KMS-11 (cell line): ENCODE results near the gene ZNF486.
"Not testable (repeated sequence)": the region's sequence is repeated elsewhere in the genome, so short reads cannot be mapped to it uniquely, and the experiment has no call there.

Experiments
- H2AFZ ChIP-seq: fragments of 200-600 bp; sonication (generic); 2 replicates; pipeline ENCODE4 v1.6.1; 2016; ENCODE audit warnings: antibody characterized with exemption, mixed run types, low read depth
- H3K27ac ChIP-seq: fragments of 200-600 bp; sonication (generic); 2 replicates; pipeline ENCODE4 v1.6.1; 2016; ENCODE audit warnings: mild to moderate bottlenecking, mixed run types
- H3K27me3 ChIP-seq: fragments of 200-600 bp; sonication (generic); 2 replicates; pipeline ENCODE4 v1.6.1; 2017; ENCODE audit warnings: mild to moderate bottlenecking, low read depth, mixed run types, moderate library complexity; ENCODE audit not compliant: insufficient read depth
- H3K36me3 ChIP-seq: fragments of 200-600 bp; sonication (generic); 2 replicates; pipeline ENCODE4 v1.6.1; 2017; ENCODE audit warnings: mild to moderate bottlenecking, mixed run types; ENCODE audit not compliant: insufficient read depth
- H3K4me1 ChIP-seq: fragments of 200-600 bp; sonication (generic); 2 replicates; pipeline ENCODE4 v1.6.1; 2016; ENCODE audit warnings: mild to moderate bottlenecking, low read depth, mixed run types; ENCODE audit not compliant: poor library complexity, severe bottlenecking
- H3K4me2 ChIP-seq: fragments of 200-600 bp; sonication (generic); 2 replicates; pipeline ENCODE4 v1.7.0; 2016; ENCODE audit warnings: mild to moderate bottlenecking, mixed run types
- H3K4me3 ChIP-seq: fragments of 200-600 bp; sonication (generic); IDR thresholded peaks from 2 replicates; pipeline ENCODE4 v1.6.1; 2017; ENCODE audit warnings: low read depth, low read length, mixed read lengths; ENCODE audit not compliant: insufficient read depth
- H3K79me2 ChIP-seq: fragments of 200-600 bp; sonication (generic); 2 replicates; pipeline ENCODE4 v1.6.1; 2016; ENCODE audit warnings: low read depth, mixed run types; ENCODE audit not compliant: insufficient read depth
- H3K9ac ChIP-seq: fragments of 200-600 bp; sonication (generic); 2 replicates; pipeline ENCODE4 v1.6.1; 2016; ENCODE audit warnings: mild to moderate bottlenecking, mixed run types
- H4K20me1 ChIP-seq: fragments of 200-600 bp; sonication (generic); 2 replicates; pipeline ENCODE4 v1.6.1; 2016; ENCODE audit warnings: mild to moderate bottlenecking, mixed run types; ENCODE audit not compliant: insufficient read depth
- TF ChIP-seq, protein P1 (sequence below): fragments of 200-600 bp; sonication (generic); conservative IDR thresholded peaks from 2 replicates; pipeline ENCODE4 v1.6.1; 2017; ENCODE audit warnings: low read depth, mild to moderate bottlenecking, antibody characterized with exemption, low read length, moderate library complexity, mixed read lengths

Gene ZNF486

DNA sequence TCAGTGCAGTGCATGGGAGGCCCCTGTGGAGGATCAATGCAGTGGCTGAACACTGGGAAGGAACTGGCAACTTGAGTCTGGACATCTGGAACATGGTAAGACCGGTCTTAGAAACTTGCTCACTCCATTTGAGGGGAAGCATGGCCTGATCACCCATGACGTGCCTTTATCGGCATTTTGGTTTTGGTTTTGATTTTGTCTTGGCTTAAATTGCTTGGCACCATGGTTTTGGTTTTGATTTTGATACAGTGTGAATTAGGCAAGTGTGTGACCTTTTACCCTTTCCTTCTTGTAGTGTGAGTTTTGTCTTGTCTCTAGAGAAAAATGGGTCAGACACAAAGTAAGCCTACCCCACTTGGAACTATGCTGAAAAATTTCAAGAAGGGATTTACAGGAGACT lies 77.3 kb downstream of the ZNF486 start:
- Histone ChIP-seq H4K20me1 (no peaks in the 10 kb centered on the region), H3K79me2 (no peaks in the 10 kb centered on the region), H3K27ac (no peak overlapping the region), H3K36me3 (no peaks in the 10 kb centered on the region), H3K4me2 (no peak overlapping the region), H2AFZ (no peak overlapping the region), H3K9ac (no peak overlapping the region), H3K4me3 (no peak overlapping the region), H3K27me3 (no peaks in the 10 kb centered on the region), H3K4me1 (no peaks in the 10 kb centered on the region)
- TF ChIP-seq, protein P1, sequence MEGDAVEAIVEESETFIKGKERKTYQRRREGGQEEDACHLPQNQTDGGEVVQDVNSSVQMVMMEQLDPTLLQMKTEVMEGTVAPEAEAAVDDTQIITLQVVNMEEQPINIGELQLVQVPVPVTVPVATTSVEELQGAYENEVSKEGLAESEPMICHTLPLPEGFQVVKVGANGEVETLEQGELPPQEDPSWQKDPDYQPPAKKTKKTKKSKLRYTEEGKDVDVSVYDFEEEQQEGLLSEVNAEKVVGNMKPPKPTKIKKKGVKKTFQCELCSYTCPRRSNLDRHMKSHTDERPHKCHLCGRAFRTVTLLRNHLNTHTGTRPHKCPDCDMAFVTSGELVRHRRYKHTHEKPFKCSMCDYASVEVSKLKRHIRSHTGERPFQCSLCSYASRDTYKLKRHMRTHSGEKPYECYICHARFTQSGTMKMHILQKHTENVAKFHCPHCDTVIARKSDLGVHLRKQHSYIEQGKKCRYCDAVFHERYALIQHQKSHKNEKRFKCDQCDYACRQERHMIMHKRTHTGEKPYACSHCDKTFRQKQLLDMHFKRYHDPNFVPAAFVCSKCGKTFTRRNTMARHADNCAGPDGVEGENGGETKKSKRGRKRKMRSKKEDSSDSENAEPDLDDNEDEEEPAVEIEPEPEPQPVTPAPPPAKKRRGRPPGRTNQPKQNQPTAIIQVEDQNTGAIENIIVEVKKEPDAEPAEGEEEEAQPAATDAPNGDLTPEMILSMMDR, result no peak

GRCh38 chr19:20245309-20245708 lies 78.3 kb downstream of the ZNF486 start:
- no peaks in the 10 kb centered on the region for H3K27me3 ChIP-seq
- H3K9ac ChIP-seq, result no peak overlapping the region
- no peak overlapping the region for H3K4me3 ChIP-seq
- no peaks in the 10 kb centered on the region for H3K4me1 ChIP-seq
- no peaks in the 10 kb centered on the region for H3K36me3 ChIP-seq
- H3K27ac ChIP-seq, result no peak overlapping the region
- TF ChIP-seq, protein P1, result no peak
- no peaks in the 10 kb centered on the region for H4K20me1 ChIP-seq
- no peak overlapping the region for H3K4me2 ChIP-seq
- H3K79me2 ChIP-seq, result no peaks in the 10 kb centered on the region
- H2AFZ ChIP-seq, result no peak overlapping the region

DNA sequence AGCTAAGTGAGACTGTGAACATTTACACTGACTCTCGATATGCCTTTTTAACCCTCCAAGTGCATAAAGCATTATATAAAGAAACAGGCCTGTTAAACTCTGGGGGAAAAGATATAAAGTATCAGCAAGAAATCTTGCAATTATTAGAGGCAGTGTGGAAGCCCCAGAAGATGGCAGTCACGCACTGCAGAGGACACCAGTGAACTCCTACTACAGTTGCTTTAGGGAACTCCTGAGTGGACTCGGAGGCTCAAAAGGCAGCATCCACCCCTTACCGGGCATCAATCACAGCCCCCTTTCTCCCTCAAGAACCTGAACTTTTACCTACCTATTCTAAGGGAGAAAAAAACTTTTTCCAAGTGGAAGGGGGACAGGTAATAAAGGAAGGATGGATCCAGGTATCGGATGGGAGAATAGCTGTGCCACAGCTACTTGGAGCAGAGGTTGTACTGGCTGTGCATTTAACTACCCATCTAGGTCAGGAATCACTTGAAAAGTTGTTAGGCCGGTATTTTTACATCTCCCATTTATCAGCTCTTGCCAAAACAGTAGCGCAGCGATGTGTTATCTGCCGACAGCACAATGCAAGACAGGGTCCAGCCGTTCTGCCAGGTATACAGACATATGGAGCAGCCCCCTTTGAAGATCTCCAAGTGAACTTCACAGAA lies 80.1 kb downstream of the ZNF486 start:
- no peak overlapping the region for H3K4me2 ChIP-seq
- H3K27ac ChIP-seq, result no peak overlapping the region
- TF ChIP-seq, protein P1, result no peak
- no peaks in the 10 kb centered on the region for H3K36me3 ChIP-seq
- H3K79me2 ChIP-seq, result no peaks in the 10 kb centered on the region
- no peaks in the 10 kb centered on the region for H4K20me1 ChIP-seq
- no peak overlapping the region for H2AFZ ChIP-seq
- H3K4me3 ChIP-seq, result no peak overlapping the region
- no peaks in the 10 kb centered on the region for H3K4me1 ChIP-seq
- H3K27me3 ChIP-seq, result no peaks in the 10 kb centered on the region
- no peak overlapping the region for H3K9ac ChIP-seq

- H3K27ac ChIP-seq, H3K4me2 ChIP-seq, H3K4me1 ChIP-seq, H3K4me3 ChIP-seq, H3K79me2 ChIP-seq, H3K9ac ChIP-seq, H4K20me1 ChIP-seq, H2AFZ ChIP-seq, H3K36me3 ChIP-seq, H3K27me3 ChIP-seq: not testable (repeated sequence)
Measured at GRCh38 chr19:20248258-20248657, 81.2 kb downstream of the ZNF486 start.
